NCI-H1436 treated with DMSO at 0.1 percent for 48 hours (cell line): Measurements from ENCODE around the gene MPRIP.
A peak's percentile ranks its signal among the peaks of the same experiment; 100 is the strongest.

Experiments
- DNase-seq: peaks from one replicate; lab custom pipeline; 2025; lab: John Stamatoyannopoulos, UW

The MPRIP gene

DNA sequence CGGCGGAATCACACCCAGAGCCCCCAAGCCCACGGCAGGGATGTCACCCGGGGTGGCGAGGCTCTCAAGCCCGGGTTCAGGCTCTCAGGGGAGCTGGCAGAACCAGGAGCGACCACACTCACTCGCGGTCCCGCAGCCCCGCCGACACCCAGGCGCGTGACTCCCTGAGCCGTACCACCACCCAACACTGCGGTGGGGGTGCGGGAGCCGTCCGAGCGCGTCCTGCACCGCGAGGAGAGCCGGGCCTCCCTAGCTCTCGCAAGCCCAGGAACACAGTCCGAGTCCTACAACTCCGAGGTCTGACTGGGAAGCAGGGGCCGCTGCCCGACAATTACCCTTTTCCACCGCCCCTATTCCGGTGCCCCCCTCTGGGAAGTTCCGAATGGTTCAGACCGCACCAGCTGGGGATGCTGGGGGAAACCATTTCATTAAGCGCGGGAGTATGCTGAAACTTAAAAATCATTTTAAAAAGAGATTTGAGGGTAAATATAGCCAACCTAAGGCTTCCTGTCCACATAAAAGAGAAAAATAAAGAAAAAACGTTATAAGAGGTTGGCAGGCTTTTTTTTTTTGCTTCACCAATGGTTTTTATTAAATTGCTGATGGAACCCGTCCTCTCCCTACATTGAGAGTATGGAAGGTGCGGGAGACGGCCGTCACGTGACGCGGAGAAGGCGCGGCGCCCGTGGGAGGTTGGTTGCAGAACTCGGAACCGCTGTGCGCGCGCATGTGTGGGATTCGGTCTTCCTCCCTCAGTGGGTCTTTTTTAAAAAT lies 195.0 kb downstream of the MPRIP start, which contains the start of gene FLCN:
FLCN (minus strand) TSS at position 143 of the 774 bp plus-strand sequence. CDS start 9,031 bp downstream, outside the sequence.
- peak; percentile 86 for DNase-seq

DNA sequence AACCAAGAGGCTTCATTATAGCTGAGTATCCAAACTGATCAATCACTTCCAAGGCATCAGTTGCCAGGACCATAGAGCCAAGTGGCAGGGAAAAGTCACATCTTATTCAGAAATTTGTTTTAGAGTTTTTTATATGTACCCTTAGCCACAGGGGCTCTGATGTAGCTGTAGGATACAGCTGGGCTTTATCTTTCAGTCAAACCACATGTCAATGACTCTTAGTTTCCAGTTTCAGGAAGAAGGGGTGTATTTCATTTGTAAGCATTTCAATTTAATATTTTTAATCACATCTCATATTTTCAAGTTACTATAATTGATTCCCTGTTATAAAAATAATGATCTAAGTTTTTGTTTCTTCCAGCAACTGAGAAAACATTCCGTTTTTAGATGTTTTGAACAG lies 197.6 kb downstream of the MPRIP start:
- DNase-seq: no peak

DNA sequence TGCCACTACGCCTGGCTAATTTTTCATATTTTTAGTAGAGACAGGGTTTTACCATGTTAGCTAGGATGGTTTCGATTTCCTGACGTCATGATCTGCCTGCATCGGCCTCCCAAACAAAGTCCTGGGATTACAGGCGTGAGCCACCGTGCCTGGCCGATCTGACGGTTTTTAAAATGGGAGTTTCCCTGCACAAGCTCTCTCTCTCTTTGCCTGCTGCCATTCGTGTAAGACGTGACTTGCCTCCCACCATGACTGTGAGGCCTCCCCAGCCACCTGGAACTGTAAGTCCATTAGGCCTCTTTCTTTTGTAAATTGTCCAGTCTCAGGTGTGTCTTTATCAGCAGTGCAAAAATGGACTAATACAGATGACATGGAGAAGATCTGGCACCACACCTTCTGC lies 199.4 kb downstream of the MPRIP start:
- DNase-seq: no peak

DNA sequence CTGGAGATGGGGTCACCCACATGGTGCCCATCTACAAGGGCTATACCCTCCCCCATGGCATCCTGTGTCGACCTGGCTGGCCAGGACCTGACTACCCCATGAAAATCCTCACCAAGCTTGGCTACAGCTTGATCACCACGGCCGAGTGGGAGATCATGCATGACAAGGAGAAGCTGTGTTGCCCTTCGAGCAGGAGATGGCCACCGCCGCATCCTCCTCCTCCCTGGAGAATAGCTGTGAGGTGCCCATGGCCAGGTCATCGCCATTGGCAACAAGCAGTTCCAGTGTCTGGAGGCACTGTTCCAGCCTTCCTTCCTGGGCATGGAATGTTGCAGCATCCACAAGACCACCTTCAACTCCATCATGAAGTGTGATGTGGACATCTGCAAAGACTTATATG lies 200.0 kb downstream of the MPRIP start:
- DNase-seq: no peak
